Loucy (cell line): ENCODE data around the gene CACNA2D3.

Experiments used
- CTCF ChIP-seq: fragments of 200-600 bp; sonication (generic); conservative IDR thresholded peaks from 2 replicates; pipeline ENCODE4 v1.5.1; 2014; ENCODE audit warnings: mild to moderate bottlenecking, antibody characterized with exemption, low read length
- EZH2phosphoT487 ChIP-seq: fragments of 200-600 bp; IDR thresholded peaks from 2 replicates; pipeline ENCODE4 v1.6.1; 2018; ENCODE audit warnings: antibody characterized with exemption, mild to moderate bottlenecking, moderate library complexity, borderline replicate concordance

- TF ChIP-seq CTCF: no peak
- TF ChIP-seq EZH2phosphoT487: no peak
Observed at GRCh38 chr3:54733106-54734006, 611.0 kb downstream of the CACNA2D3 start.
